ENCODE measurements around the gene HSD17B11. TPM values are rescaled to one million over a fixed set of nuclear protein-coding genes. Genes with fewer than 3 reads are reported as not detected.
"Not testable (repeated sequence)": the region's sequence is repeated elsewhere in the genome, so short reads cannot be mapped to it uniquely, and the experiment has no call there.

The HSD17B11 gene
- polyA plus RNA-seq, 5 donors: 45.5 to 92.3 (median 74.3) TPM

DNA sequence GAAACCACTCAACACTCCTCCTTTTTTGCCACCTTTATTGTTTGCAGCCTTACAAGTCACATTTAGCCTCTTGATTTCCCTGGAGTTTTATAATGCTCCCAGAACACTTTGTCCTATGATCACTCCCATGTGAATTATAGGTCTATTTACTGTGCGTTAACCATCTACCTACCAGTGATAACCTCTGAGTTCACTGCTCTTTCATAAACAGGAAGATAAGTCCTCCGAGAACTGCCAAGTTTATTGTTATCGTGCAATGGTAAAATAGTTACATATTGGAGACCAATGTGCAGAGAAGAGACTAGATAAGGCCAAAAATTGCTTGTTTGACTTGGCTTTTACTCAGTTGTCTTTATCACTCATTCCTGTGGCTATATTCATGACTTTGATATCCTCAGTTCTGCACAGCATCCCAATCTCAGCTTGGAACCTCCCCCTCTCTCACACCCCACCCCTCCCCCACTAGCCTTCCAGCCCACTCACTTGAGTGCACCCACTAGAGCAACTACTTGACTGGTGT lies 18.5 kb upstream of the HSD17B11 start:
- DNase-seq: no peak

DNA sequence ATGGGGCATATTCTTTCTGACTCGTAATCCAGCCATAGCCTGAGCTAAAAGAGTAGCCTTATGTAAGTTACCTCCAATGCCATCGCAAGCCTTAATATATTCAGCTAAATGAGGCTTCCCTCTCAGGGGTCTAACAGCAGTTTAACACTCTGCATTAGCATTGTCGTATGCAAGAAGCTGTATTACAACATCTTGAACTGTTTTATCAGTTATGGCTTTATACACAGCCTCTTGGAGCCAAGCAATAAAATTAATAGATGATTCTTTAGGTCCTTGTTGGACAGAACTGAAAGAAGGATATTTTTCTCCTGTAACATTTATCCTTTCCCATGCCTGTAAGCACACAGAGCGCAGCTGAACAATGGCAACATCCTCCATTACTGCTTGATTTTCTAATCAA lies 15.9 kb upstream of the HSD17B11 start:
- not testable (repeated sequence) for DNase-seq

DNA sequence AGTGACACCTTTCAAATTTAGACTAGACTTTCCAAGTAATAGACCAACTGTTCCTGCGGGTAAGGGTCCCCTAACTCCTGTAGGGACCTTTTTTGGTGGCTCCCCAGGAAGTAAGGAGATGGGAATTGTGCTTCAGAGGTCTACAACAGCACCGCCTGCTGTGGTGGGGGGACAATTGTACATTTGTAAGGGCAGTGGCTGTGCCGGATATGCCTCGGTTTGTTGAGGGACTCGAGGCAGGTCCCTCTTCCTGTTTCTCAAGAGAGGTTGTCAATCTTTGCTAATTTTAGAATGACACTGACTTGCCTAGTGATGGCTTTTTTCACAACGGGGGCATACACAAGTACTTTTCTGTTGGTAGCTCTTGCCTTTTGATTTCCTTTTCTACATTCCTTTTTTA lies 15.5 kb upstream of the HSD17B11 start:
- DNase-seq: no peak

DNA sequence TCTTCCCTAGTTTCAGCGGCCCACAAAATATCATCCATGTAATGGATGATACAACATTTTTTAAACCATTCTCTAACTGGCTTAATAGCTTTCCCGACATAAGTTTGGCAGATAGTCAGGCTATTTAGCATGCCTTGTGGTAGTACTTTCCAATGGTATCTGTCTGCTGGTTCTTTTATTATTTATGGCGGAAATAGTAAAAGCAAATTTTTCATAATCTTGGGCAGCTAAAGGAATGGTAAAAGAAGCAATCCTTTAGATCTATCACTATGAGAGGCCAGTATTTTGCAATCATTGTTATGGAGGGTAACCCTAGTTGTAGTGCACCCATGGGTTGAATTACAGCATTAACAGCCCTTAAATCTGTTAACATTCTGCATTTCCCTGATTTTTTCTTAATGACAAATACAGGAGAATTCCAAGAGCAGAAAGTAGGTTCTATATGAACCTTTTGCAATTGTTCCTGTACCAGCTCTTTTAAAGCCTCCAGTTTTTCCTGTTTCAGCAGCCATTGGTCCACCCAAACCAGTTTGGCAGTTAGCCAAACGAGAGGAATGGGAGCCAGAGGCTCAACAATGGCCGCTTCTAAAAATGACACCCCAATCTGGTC lies 14.3 kb upstream of the HSD17B11 start:
- DNase-seq: no peak

DNA sequence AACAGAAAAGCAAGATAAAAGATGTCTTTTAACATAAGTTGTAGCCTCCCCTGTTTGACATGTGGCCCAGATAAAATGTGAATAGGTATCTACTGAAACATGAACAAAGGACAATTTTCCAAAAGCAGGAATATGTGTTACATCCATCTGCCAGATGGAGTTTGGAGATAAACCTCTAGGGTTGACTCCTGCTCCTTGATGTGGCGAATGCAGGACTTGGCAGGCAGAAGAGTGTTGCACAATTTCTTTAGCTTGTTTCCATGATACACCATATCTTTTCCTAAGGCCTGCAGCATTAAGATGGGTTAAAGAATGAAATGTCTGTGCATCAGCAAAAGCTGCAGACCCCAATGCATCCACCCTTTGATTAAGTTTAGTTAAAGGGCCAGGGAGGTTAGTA lies 12.7 kb upstream of the HSD17B11 start:
- peak in 1 of 2 donors; percentile 49 for DNase-seq

DNA sequence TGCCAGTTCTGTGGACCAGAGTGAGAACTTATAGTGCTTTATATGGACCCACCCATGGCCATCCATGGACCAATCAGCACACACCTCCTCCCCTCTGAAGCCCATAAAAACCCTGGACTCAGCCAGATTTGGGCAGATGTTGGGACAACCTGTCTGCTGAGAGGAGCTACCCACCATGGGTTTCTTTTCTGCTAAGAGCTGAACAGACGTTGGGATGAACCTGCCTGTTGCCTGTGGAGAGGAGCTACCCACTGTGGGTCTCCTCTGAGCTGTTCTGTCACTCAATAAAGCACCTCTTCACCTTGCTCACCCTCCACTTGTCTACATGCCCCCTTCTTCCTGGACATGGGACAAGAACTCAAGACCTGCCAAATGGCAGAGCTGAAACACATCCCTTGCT lies 9.0 kb upstream of the HSD17B11 start:
- no peak for DNase-seq

DNA sequence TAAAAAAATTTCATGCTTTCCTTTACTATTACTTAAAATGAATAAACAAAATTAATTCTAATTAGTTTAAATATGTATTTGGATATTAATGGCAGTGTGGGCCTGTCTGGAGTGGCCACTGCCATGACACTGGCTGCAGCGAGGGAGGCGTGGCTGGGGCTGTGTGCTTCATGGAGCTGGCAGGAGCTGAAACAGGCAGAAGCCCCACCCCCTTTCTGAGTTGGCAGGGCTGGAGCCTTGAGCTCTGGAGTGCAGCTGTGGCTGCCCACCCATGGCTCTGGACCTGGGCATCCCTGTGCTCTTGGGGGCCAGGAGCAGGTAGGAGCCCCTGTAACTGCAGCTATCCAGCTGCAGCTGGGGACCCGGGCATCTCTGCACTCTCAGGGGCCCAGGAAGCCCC lies 8.2 kb upstream of the HSD17B11 start:
- no peak for DNase-seq

DNA sequence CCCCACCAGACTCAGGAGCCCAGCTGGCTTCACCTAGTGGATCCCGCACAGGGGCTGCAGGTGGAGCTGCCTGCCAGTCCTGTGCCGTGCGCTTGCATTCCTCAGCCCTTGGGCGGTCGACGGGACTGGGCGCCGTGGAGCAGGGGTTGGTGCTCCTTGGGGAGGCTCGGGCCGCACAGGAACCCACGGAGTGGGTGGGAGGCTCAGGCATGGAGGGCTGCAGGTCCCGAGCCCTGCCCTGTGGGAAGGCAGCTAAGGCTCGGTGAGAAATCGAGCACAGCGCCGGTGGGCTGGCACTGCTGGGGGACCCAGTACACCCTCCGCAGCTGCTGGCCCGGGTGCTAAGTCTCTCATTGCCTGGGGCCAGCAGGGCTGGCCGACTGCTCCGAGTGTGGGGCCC lies 4.9 kb upstream of the HSD17B11 start:
- DNase-seq: not testable (repeated sequence)

DNA sequence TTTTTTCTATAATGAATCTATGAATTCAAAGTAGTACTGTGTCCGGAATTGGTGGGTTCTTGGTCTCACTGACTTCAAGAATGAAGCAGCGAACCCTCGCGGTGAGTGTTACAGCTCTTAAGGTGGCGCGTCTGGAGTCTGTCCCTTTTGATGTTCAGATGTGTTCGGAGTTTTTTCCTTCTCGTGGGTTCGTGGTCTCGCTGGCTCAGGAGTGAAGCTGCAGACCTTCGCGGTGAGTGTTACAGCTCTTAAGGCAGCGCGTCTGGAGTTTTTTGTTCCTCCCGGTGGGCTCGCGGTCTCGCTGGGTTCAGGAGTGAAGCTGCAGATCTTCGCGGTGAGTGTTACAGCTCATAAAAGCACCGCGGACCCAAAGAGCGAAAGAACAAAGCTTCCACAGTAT lies 4.1 kb upstream of the HSD17B11 start:
- DNase-seq: not testable (repeated sequence)

DNA sequence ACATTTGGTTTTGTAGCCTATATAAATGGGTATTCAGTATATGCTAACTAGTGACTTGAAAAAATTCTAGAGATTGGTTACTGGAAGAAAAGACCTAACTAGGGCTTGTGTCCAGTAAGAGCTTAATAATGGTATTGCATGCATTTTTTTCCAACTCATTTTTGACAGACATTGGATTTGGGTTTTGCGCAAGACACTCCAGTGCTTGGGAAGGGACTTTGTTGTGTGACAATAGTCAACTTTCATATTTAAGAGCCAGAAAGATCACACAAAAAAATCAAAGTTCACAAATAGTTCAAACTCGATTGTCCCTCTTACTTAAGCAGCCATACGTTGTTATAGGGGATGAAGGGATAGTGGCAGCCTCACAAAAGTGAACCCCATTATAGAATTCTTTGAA lies 1.2 kb upstream of the HSD17B11 start:
- DNase-seq: no peak

DNA sequence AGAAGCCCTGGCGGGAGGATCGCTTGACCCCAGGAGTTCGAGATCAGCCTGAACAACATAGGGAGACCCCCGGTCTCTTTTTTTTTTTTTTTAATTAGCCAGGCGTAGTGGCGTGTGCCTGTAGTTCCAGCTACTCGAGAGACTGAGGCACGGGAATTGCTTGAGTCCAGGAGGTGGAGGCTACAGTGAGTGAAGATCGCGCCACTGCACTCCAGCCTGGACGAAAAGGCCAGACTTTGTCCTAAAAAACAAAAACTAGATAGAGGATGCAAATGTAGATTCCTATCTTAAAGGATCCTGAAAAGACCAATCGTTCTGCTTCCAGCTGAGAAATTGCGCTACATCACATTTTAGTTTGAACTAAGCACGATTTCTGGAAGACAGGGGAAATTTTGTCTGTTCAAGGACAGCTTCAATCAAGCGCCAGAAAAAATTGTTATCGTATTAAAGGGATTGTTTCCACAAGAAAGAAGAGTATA lies 627 bp upstream of the HSD17B11 start:
- no peak for DNase-seq

DNA sequence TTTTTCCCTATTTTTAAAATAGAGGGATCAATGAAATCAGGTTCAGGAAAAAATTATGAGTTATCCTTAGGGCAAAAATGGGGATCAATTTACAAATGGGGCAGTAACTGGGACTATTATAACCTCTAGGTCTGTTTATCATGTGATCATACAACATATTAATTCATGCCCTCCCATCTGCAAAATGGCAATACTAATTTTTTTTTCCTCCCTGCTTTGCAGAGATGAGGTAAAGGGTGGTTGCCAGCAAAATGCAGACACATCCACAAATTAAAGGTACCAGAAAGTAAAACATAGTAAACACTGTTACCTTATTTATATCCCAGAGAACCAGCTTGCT lies 467 bp downstream of the HSD17B11 start:
- no peak for DNase-seq

DNA sequence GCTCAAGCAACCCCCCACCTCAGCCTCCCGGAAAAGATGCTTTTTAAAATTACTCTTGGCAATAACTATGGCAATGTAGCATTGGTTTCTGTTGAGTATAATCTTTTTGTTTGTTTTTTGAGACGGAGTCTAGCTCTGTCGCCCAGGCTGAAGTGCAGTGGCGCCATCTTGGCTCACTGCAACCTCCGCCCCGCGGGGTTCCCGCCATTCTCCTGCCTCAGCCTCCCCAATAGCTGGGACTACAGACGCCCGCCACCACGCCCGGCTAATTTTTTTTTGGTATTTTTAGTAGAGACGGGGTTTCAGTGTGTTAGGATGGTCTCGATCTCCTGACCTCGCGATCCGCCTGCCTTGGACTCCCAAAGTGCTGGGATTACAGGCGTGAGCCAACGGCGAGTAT lies 933 bp downstream of the HSD17B11 start:
- not testable (repeated sequence) for DNase-seq

DNA sequence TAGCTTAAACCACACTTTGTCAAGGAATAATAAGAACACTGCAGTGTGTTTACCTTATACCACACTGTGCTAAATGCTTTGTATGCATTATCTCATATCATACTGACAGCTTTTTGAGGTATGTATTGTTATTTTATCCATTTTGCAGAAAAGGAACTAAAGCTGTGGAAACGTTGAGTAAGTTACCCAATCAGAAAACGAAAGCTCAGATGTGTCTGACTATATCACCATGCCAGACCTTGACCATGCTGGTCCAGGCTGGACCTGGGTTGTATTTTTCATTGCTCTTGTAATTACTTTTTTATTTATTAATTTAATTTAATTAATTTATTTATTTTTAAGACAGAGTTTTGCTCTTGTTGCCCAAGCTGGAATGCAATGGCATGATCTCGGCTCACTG lies 2.1 kb downstream of the HSD17B11 start:
- no peak for DNase-seq

DNA sequence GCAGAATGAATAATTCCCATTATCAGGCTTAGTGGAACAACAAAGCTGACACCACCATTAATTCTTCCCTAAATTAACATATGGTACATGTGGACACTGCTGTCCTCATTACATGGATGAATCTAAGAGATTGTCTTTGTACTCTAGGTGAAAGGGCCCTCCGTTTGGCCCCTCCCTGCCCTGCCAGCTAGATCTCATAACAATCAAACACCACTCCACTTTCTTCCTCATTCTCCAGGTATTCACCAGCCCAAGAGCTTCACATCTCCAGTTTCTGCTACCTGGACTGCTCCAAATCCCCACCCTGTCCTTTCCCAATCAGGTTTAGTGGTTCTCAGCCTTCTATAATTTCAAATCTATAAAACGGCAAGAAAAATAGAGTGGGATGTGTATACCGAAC lies 3.8 kb downstream of the HSD17B11 start:
- no peak for DNase-seq

DNA sequence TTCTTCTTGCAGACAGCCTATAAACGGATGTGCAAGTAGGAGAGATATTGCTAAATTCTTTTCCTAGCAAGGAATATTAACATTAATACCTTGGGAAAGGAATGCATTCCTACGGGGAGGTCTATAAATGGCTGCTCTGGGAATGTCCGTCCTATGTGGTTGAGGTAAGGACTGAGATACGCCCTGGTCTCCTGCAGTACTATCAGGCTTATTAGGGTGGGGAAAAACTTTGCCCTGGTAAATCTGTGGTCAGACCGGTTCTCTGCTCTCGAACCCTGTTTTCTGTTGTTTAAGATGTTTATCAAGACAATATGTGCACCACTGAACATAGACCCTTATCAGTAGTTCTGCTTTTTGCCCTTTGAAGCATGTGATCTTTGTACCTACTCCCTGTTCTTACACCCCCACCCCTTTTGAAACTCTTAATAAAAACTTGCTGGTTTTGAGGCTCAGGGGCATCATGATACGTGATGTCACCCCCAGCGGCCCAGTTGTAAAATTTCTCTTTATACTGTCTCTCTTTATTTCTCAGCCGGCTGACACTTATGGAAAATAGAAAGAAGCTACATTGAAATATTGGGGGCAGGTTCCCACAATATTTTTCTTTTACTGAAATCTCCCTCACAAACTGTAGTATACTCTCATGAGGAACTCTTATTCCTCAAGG lies 6.4 kb downstream of the HSD17B11 start:
- DNase-seq: not testable (repeated sequence)

DNA sequence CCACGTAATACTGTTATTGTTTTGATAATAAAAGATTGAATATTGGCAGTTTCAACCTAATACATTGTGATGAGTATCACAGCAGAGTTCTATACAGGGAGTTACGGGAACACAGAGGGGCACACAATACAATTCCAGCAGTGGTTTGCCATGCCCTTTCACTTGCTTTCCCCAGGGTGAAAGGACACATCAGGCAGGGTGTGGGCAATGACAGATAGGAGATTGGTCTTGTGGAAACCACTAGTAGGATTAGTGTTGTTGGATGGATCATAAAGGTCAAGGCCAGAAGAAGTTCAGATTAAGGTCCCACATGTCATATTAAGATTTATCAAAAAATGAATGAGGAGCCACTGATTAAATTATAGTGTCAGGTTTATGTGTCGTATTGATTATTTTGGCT lies 8.1 kb downstream of the HSD17B11 start:
- no peak for DNase-seq

DNA sequence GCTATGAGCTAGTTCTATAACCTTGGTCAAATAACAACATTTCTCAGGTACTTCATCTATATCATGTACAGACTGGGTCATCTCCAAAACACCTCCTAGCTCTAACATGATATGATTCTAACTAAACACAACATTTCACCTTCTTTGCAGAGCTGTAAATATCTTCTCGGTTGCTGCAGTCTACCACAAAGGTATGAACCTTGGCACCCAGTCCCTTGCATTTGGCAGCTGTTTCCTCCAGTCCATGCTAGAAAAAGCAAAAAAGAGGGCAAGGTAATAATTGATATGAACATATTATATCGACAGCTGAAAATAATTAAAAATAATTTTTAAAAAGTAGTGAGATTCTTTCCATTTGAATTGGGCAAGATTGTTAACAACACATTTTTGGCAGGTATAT lies 8.9 kb downstream of the HSD17B11 start:
- no peak for DNase-seq

DNA sequence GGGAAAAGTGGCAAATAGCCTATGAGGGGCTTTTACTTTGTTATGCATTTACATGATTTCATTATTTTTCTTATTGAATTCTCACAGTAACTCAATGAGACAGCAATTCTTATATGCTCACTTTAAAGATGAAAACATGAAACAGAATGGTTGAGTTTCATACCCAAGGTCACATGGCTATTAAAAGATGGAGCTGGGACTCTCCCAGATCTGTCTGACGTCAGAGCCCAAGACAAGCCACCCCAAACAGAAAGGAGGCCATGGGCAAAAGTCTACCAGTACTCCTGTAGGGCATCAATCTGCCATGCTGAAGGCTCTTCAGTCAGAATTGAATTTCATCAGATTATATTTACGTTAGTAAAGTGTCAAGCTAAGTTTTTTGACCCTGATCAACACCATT lies 13.2 kb downstream of the HSD17B11 start:
- no peak for DNase-seq

DNA sequence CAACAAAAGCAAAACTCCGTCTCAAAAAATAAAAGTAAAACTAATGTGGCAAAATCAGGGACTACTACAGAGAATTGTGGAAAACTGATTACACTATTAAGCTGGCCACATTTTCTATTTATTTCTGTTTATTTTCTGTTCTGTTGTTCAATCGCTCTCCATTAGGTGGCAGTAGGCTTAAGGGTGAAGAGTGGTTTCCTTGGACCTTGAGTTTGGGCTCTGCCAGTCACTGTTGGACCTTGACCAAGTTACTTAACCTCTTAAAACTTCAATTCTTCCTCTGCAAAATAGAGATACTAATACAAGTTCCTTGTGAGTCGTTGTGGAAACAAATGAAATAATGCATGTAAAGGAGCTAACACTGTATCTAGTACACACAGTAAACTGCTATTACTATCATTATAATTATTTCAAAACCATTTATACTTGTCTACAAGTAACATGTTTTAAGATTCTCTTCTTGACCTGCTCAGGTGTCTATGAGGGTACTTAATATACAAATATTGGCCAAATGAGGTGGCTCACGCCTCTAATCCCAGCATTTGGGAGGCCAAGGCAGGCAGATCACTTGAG lies 15.2 kb downstream of the HSD17B11 start:
- DNase-seq: peak; percentile 48 to 66

DNA sequence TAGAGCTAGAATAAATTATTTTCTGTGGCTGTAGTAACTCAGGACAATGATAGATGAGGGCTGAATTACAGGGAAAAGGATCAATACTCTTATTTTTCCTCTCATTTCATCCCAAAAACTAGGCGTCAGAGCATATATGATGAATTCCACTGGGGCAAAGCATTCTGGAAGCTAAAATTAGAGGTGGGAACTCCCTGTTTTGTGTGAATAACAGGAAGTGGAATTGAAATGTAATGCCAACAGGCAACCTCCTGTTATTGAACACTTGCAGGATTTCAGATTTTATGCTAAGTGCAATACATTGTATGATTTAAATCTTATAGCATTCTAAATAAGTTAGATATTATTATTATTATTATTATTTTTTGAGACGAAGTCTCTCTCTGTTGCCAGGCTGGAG lies 20.9 kb downstream of the HSD17B11 start:
- no peak for DNase-seq

DNA sequence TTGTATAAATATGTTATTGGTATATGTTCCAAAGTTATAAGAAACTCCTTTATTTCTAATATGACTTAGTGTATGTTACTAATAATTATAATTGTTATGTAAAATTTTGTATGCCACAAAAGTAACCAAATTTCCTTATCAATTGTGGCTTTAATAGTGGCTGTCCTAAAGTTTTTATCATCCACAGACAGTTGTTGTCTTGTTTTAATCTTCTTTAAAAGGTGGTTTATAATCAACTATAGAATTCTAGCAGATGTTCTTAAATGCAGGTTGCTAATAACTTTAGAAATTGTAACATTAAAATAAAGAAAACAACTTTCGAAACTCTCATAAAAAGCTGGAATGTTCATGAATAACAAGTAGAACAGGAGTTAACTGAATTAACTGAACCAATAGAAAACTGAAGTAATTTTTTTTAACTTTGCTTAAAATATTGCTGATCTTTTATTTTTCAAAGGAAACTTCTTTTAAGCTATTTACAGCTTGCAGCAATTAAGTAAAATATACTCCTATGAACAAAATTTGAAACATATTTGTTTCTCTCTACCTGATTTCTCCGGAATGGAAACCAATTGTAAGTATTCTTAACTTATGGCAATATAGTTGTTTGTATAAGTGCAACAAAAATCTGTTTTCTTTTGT lies 24.3 kb downstream of the HSD17B11 start:
- DNase-seq: no peak

DNA sequence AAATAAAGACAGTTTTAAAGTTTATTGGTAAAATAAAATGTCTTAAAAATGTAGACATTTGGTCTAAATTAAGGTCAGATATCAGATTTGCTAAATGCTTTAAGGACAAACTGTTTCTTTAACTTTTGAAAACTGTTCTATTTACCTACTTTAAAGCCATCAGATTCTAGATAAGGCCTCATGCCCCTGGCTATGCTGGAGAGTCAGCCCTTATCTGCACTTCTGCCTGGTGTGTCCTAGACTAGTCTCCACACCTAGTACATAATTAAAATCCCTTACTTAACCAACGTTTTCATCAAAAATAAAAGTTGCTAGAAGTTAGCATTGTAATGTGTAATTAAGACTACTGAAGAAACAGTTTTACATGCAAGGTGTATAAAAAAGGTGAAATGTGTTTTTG lies 25.6 kb downstream of the HSD17B11 start:
- no peak for DNase-seq

All from right lung (tissue), 5 donors.